HuH-7.5 (cell line): Measurements from ENCODE around the gene CYP2S1.
"Not testable (repeated sequence)": the region's sequence is repeated elsewhere in the genome, so short reads cannot be mapped to it uniquely, and the experiment has no call there.

ENCODE experiments used
- DNase-seq: peaks from one replicate; pipeline ENCODE4 v3.0.0; 2011; ENCODE audit warnings: low spot score

Gene CYP2S1

DNA sequence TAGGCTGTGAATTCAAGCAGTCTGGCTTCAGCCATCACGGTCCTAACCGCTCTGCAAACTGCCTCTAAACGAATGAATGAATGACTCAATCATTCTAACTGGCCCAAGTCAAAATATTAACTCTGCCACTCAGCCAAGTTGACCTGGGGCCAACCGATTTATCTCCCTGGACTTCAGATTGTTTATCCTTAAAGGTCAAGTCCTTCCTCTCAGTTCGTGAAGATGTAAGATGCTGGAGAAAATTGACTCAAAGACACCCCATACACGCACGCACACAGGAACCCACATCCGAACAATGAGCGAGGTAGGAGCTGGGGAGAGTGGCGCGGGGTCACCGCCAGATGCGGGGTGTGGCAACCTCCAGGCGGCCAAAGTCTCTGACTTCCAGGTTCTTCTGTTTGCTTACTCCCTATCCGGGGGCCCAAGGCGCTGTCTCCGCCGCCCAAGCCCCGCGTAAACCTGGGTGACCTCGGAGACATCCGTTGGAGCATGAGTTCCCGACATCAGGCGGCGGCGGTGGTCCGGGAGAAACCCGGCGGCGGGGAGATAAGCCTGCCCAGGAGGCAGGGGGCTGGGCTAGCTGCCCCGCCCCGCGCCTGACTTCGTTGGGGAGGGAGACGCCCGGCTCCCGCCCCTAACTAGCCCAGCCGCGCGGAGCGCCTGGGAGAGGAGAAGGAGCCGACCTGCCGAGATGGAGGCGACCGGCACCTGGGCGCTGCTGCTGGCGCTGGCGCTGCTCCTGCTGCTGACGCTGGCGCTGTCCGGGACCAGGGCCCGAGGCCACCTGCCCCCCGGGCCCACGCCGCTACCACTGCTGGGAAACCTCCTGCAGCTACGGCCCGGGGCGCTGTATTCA, at the start of gene CYP2S1:
CYP2S1 (plus strand) TSS at position 646 of the 856 bp plus-strand sequence; CDS start at position 692, 46 bp downstream.
- DNase-seq: no peak

GRCh38 chr19:41144403-41144802, 48.6 kb upstream of the CYP2S1 start:
- DNase-seq: peak; percentile 64

- no peak for DNase-seq
These were observed 43.2 kb upstream of the CYP2S1 start for GRCh38 chr19:41149831-41150230.

GRCh38 chr19:41150986-41151385, 42.0 kb upstream of the CYP2S1 start:
- DNase-seq: not testable (repeated sequence)

DNA sequence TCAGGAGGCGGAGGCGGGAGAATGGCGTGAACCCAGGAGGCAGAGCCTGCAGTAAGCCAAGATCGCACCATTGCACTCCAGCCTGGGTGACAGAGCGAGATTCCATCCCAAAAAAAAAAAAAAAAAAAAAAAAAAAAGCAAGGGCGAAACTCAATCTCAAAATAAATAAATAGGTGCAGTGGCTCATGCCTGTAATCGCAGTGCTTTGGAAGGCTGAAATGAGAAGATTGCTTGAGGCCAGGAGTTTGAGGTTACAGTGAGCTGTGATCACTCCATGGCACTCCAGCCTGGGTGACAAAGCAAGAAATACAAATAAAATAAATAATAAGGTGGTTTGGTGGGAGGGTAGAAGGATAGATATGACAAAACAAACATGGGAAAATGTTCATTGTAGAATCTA, 39.0 kb upstream of the CYP2S1 start:
- DNase-seq: no peak

DNA sequence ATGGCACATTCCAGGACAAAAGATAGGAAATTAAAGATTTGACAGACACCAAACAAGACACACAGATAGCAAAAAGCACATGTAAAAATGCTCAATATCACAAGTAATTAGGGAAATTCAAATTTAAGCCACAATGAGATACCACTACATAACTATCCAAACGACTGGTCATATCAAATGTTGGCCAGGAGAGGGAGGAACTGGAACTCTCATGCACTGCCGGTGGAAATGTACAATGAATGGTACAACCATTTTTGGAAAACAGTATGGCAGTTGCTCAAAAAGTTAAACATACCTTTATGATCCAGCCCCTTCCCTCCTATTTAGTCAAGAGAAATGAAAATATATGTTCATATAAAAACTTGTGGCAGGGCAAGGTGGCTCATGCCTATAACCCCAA, 36.8 kb upstream of the CYP2S1 start:
- no peak for DNase-seq

DNA sequence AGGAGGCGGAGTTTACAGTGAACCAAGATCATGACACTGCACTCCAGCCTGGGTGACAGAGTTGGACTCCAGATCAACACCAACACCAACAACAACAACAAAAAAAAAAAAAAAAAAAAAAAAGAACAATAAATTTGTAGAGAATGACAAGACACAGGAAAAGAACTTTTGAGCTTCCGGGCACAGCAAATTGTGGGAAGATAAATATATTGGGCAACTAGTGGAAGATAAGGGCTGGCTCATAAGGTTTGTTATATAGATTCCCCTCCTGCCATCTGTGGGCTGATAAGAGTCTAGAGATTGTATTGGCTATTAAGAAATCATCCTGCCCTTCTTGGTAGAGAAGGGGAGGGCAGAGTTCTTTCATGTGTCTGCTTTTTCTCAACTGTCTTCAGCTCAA, 33.1 kb upstream of the CYP2S1 start:
- DNase-seq: no peak

DNA sequence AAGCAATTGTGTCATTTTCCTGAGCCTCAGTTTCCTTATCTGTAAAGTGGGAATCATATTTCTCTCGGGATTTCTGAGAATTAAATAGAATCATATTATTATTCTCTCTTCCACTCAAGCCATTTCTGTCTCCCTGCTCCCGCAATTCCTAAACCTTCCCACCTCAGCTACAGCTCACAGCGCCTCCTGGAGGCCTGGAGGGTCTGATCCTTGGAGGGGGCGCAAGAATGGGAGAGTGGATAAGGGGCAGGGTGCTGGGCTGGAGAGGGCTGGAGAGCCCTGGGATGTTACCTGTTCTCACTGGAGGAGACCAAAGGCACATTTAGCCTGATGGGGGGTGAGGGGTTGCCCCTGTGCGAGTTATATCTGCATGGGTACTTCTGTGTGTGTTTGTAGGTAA, 31.1 kb upstream of the CYP2S1 start:
- no peak for DNase-seq

- no peak for DNase-seq
These were observed 25.8 kb upstream of the CYP2S1 start for GRCh38 chr19:41166944-41167804.

DNA sequence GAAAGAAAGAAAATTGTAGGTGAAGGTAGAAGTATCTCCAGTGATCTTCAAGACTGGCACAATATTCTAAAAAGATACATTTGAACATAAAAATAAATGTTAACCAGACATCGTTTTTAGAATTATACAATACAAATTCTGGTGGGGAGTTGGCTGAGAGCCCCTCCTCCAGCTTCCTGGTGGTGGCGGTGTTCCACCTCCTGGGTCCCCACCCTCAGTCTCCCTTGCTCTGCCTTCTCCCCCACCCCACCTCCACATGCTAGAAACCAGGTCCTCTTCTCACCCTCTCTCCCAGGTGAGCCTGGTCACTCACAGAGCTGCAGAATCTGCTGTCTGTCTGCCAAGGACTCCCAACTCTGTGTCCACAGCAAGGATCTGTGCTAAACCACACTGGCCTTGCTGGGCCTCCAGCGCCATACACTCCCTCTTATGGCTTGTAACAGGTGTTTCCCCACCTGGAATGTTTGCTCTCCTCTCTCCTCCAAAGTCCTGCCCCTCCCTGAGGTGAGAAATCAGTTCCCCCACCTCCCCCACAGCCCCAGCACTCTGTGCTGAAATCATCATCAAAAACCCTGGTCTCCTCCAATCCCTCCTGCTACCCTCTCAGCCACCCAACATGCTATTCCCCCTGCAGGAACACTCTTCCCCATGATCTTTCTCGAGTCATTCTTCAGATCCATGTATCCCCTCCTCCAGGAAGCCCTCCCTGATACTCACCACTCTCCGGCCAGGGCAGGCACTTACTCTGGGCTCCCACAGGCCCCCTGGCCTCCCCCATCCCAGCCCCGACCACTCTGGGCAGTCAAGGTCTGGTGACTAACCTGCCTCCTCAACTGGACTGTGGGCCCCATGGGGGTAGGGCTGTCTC, 20.5 kb upstream of the CYP2S1 start:
- DNase-seq: no peak

GRCh38 chr19:41174297-41174928, 18.6 kb upstream of the CYP2S1 start:
- no peak for DNase-seq

DNA sequence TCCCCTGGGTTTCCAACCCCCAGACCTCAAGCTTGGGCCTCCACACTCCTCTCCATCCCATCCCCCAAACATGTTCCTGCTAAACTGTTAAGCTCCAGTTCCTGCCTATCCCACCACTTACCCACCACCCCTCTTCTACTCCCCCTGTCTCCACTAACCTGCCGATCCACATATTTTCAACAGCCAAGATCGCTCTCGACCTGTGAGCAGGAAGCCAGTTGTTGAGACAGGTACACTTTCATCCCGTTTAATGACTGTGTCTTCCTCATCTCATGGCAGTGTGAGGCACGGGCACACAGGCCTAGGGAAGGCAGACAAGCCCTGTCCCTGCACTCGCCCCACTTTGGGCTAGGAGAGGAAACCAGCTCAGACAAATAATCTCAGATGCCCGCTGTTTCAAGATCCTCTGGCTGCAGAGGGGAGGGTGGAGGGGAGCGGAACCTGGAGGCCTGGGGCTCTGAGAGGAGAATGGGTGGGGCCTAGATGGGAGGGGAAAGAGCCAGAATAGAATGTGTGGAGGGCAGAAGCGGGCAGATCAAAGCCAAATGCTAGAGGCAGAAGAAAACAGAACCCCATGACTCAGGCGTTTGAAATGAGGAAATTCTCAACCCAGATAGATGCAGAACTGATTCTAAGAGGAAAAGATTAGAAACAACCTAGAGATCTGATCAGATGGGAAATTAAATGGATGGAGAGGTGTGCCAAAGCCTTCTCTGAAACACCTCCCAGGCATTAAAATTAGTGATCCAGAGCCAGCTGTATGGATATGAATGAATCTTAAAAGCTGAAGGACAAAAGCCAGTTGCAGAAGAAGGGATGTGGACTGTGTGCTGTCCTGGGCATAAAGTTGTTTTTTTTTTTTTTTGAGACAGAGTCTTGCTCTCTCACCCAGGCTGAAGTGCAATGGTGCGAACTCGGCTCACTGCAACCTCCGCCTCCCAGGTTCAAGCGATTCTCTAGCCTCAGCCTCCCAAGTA, 16.9 kb upstream of the CYP2S1 start:
- DNase-seq: no peak

DNA sequence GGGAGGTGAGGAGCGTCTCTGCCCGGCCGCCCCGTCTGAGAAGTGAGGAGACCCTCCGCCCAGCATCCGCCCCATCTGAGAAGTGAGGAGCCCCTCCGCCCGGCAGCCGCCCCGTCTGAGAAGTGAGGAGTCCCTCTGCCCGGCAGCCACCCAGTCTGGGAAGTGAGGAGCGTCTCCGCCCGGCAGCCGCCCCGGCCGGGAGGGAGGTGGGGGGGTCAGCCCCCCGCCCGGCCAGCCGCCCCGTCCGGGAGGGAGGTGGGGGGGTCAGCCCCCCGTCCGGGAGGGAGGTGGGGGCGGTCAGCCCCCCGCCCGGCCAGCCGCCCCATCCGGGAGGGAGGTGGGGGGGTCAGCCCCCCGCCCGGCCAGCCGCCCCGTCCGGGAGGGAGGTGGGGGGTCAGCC, 12.8 kb upstream of the CYP2S1 start:
- DNase-seq: not testable (repeated sequence)

DNA sequence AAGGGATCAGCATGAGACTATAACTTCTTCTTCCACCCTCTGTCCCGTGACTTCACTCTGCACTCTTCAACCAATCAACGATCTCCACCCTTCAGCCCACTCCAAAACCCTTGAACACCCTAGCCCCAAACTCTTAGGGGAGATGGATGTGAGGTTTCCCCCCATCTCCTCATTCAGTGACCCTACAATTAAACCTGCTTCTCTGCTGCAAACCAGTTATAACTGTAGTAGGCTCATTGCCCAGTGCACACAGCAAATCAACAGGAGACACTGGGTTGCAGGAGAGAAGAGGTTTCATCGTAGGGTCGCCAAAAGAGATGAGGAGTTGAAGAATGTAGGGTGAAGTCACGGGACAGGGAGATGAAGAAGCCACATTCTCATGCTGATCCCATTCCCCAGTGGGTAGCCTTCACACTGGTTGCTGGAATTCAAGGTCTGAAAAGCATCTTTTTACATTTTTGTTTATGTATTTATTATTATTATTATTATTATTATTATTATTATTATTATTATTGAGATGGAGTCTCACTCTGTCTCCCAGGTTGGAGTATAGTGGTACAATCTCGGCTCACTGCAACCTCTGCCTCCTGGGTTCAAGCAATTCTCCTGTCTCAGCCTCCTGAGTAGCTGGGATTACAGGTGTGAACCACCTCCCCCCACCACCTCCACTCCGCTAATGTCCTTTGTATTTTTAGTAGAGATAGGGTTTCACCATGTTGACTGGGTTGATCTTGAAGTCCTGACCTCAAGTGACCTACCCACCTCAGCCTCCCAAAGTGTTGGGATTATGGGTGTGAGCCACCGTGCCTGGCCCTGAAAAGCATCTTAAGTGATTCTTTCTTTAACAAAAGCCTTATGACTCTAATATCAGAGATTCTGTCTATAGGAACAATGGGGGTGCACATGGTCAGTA, 5.8 kb upstream of the CYP2S1 start:
- no peak for DNase-seq

- no peak for DNase-seq
These were observed 5.1 kb upstream of the CYP2S1 start for GRCh38 chr19:41187884-41188279.

DNA sequence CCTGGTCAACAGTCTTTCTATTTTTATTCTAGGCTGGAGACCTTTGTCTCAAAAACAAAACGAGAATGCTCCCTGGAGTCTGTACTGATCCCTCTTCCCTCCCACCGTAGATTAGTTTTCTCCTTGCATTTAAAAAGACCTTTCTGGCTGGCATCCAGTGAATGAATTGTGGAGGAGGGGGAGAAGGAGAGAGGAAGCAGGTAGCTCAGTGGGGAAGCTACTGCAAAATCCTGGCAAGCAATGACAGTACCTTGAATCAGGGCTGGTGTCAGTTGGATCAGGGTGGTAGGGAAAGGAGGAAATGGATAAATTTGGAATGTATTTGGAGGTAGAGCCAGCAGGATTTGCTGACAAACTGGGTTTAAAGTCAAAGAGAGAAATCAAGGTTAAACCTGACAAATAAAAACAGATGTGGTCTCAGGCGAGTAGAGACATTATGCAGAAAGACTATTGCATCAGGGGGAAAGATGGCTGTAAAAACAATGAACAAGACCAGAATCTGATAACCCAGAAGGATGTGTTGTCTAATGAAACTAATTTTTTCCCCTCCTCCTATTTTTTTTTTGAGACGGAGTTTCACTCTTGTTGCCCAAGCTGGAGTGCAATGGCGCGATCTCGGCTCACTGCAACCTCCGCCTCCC, 3.5 kb upstream of the CYP2S1 start:
- DNase-seq: no peak

DNA sequence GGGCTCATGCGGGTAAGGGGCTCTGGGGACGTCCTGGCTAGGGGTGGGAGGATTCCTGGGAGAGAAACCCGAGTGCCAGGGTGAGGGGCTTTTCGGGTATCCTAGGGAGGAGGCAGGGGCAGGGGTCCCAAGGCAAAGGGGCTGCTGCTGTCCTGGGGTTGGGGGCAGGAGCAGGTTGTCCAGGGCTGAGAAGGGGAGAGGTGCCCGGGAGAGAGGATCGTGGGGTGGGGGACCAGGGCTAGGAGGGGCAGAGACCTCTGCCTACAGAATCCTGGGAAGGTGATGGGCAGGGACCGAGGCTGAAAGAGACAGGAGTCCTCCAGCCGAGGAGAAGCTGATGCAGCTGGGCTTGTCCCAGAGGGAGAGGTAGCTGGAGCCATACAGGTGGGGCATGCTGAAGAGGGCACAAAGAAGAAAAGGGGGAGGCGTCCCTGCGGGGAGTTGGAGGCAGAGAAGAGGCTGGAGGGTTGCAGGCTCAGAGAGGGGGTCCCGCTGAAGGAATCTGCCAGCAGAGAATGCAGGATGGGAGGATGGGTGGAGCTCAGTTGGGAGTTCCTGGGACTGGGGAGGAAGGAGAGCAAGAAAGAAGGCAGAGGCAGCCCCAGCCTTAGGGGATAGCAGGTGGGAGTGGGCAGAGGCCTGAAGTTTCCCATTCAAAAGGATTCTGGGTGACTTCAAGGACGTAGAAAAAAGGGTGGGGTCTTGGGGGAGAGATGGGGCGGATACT, 574 bp downstream of the CYP2S1 start:
- no peak for DNase-seq

- DNase-seq: no peak
These were observed 1.1 kb downstream of the CYP2S1 start for GRCh38 chr19:41194157-41194552.
